ENCODE results near the gene TNPO3. TPM values are rescaled to one million over a fixed set of nuclear protein-coding genes. Genes with fewer than 3 reads are reported as not detected.
"Not testable (repeated sequence)": the region's sequence is repeated elsewhere in the genome, so short reads cannot be mapped to it uniquely, and the experiment has no call there.

The TNPO3 gene
- total and polyA plus RNA-seq, 7 donors, result 22.6 to 62.1 (median 37.0) TPM

- ATAC-seq (no peak), DNase-seq (no peak)
- Histone ChIP-seq H3K9me3 (no peaks in the 10 kb centered on the region), H3K4me1 (no peaks in the 10 kb centered on the region), H3K4me3 (no peak overlapping the region), H3K27me3 (ENCODE audit: insufficient read depth in 3 of 3, low read length in 2 of 3) (peaks cover 0 to 9% (median 5%) of the 10 kb centered on the region in 3 donors), H3K36me3 (ENCODE audit: insufficient read depth in 1 of 2, low read depth in 1 of 2) (no peaks in the 10 kb centered on the region), H3K27ac (no peak overlapping the region)
- 83 to 85% (median 83%) methylated on average over 21 of the region's 21 CpGs for WGBS, 3 donors
- intact Hi-C loops (cut with DNase I), result no loop called here
- TF ChIP-seq, protein P1, sequence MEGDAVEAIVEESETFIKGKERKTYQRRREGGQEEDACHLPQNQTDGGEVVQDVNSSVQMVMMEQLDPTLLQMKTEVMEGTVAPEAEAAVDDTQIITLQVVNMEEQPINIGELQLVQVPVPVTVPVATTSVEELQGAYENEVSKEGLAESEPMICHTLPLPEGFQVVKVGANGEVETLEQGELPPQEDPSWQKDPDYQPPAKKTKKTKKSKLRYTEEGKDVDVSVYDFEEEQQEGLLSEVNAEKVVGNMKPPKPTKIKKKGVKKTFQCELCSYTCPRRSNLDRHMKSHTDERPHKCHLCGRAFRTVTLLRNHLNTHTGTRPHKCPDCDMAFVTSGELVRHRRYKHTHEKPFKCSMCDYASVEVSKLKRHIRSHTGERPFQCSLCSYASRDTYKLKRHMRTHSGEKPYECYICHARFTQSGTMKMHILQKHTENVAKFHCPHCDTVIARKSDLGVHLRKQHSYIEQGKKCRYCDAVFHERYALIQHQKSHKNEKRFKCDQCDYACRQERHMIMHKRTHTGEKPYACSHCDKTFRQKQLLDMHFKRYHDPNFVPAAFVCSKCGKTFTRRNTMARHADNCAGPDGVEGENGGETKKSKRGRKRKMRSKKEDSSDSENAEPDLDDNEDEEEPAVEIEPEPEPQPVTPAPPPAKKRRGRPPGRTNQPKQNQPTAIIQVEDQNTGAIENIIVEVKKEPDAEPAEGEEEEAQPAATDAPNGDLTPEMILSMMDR (IDR thresholded peaks at IDR 0.05), result no peak
These were observed 109.1 kb downstream of the TNPO3 start for GRCh38 chr7:128945668-128946366.

DNA sequence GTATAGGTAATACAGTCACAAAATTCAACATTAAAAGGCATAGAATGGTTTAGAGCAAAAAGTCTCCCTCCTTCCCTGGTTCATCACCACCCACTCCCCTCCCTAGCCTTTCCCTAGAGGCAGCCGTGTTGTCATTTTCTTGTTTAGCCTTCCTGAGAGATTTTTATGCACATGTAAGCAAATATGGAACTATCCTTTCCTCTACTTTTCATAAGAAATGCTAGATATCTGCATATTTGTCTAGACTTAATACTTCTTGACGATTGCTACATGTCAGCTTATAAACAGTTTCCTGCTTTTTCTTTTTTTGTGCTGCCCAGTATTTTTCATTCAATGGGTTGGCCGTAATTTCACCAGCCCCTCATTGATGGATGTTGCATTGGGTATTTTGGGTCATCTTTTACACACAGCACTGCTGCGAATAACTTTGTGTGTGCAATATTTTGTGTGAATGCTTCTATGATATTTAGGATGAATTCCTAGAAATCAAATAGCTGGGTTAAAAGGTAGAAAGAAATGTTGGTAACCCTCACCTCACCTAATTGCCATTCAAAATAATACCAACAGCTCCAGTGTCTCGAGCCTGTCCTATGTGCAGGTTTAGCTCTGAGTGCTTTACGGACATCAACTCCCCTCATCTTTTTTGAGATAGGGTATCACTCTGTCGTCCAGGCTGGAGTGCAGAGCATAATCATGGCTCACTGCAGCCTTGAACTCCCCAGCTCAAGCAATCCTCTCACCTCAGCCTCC lies 110.2 kb downstream of the TNPO3 start:
- Histone ChIP-seq H3K27ac (no peak overlapping the region), H3K27me3 (ENCODE audit: insufficient read depth in 3 of 3, low read length in 2 of 3) (peaks cover 0 to 10% (median 5%) of the 10 kb centered on the region in 3 donors), H3K4me3 (no peak overlapping the region), H3K36me3 (ENCODE audit: insufficient read depth in 1 of 2, low read depth in 1 of 2) (no peaks in the 10 kb centered on the region), H3K9me3 (no peaks in the 10 kb centered on the region), H3K4me1 (no peaks in the 10 kb centered on the region)
- intact Hi-C loops (cut with DNase I), result no loop called here
- ATAC-seq (no peak), DNase-seq (no peak)
- TF ChIP-seq, protein P1 (IDR thresholded peaks at IDR 0.05), result no peak
- 67 to 74% (median 73%) methylated on average over 7 of the region's 7 CpGs for WGBS, 3 donors

DNA sequence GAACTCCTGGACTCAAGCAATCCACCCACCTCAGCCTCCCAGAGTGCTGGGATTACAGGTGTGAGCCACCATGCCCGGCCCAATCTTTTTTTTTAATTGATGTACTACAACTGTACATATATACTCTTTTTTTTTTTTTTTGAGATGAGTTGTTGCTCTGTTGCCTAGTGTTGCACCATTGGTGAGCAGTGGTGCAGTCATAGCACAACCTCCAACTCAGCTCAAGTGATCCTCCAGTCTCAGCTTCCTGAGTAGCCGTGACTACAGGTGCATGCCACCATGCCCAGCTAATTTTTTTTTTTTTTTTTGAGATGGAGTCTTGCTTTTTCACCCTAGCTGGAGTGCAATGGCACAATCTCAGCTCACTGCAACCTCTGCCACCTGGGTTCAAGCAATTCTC lies 111.7 kb downstream of the TNPO3 start:
- H3K36me3 ChIP-seq (ENCODE audit: insufficient read depth in 1 of 2, low read depth in 1 of 2); intact Hi-C loops (cut with DNase I): not testable (repeated sequence)
- 86 to 100% (median 96%) methylated on average over 2 of the region's 2 CpGs for WGBS, 3 donors

DNA sequence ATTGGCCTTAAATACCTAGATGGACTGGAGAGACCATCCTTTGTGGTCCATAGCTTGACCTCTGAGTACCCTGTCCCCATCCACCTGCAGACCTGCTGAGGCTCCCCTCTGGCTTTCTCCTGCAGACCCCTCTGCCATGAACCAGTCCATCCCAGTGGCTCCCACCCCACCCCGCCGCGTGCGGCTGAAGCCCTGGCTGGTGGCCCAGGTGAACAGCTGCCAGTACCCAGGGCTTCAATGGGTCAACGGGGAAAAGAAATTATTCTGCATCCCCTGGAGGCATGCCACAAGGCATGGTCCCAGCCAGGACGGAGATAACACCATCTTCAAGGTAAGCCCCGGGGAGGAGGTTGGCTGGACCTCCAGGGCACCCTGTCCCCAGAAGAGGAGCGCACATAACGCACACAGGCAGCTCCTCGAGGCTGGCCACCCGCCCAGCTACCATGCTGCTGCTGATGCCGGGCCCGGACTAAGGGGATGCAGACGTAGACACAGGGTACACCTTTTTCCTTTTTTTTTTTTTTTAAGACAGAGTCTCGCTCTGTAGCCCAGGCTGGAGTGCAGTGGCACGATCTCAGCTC lies 112.9 kb downstream of the TNPO3 start:
- no peak for DNase-seq
- no peak overlapping the region for H3K4me3 ChIP-seq
- no peak for ATAC-seq
- intact Hi-C loops (cut with DNase I), result no loop called here
- H3K27me3 ChIP-seq (ENCODE audit: insufficient read depth in 3 of 3, low read length in 2 of 3), result peaks cover 0 to 33% (median 13%) of the 10 kb centered on the region in 3 donors
- WGBS, 3 donors, result 41 to 51% (median 45%) methylated on average over 15 to 16 of the region's 16 CpGs
- TF ChIP-seq, protein P1 (IDR thresholded peaks at IDR 0.05), result no peak
- no peaks in the 10 kb centered on the region for H3K36me3 ChIP-seq (ENCODE audit: insufficient read depth in 1 of 2, low read depth in 1 of 2)
- no peaks in the 10 kb centered on the region for H3K9me3 ChIP-seq
- no peak overlapping the region for H3K27ac ChIP-seq
- no peaks in the 10 kb centered on the region for H3K4me1 ChIP-seq

More for the DNA sequence above, 111.7 kb downstream of the TNPO3 start:
- peaks cover 0 to 22% (median 8%) of the 10 kb centered on the region in 3 donors for H3K27me3 ChIP-seq (ENCODE audit: insufficient read depth in 3 of 3, low read length in 2 of 3)
- DNase-seq, H3K9me3 ChIP-seq, ATAC-seq, H3K27ac ChIP-seq, H3K4me3 ChIP-seq, H3K4me1 ChIP-seq: not testable (repeated sequence)

DNA sequence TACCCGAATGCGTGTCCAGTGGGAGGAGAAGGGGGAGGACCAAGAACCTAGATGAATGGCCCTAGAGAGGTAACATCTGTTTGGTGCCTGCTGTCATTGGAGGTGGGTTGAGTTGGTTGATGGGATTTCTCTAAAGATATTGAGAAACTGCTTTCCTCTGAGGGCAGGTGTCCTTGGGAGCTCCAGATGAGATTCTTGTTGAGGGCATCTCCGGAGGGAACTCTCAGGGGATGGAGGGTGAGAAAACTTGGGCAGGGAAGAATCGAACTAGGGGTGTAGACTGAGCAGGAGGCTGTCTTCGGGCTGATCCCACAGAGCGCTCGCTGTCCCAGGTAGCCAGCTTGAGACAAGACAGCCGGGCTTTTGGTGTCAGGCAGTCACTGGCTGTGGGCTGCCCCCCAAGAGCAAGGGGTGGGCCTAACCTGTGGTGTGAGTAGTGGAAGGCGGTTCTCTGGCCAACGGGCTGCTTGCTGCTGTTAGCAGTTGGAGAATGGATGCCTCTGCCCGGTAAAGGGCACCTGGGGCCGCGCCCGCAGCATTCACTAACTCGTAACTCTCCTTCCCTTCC lies 113.5 kb downstream of the TNPO3 start:
- 80 to 82% (median 82%) methylated on average over 15 of the region's 15 CpGs for WGBS, 3 donors

More for the DNA sequence above, 113.5 kb downstream of the TNPO3 start:
- no peaks in the 10 kb centered on the region for H3K36me3 ChIP-seq (ENCODE audit: insufficient read depth in 1 of 2, low read depth in 1 of 2)
- no peak overlapping the region for H3K27ac ChIP-seq
- H3K4me1 ChIP-seq, result no peaks in the 10 kb centered on the region
- peaks cover 0 to 37% (median 15%) of the 10 kb centered on the region in 3 donors for H3K27me3 ChIP-seq (ENCODE audit: insufficient read depth in 3 of 3, low read length in 2 of 3)
- H3K9me3 ChIP-seq, result no peaks in the 10 kb centered on the region
- DNase-seq (no peak), ATAC-seq (no peak)
- H3K4me3 ChIP-seq, result no peak overlapping the region
- TF ChIP-seq, protein P1 (IDR thresholded peaks at IDR 0.05), result no peak
- intact Hi-C loops (cut with DNase I), result no loop called here
